NCI-H1436 treated with DMSO at 0.1 percent for 48 hours (cell line): ENCODE results near the gene ZDHHC3.
"Not testable (repeated sequence)": the region's sequence is repeated elsewhere in the genome, so short reads cannot be mapped to it uniquely, and the experiment has no call there.

ENCODE experiments used
- DNase-seq: peaks from one replicate; lab custom pipeline; 2025; lab: John Stamatoyannopoulos, UW

Gene ZDHHC3

GRCh38 chr3:44963571-44964325 is 12.2 kb downstream of the ZDHHC3 start:
- DNase-seq, result no peak

- DNase-seq, result no peak
These were observed 13.2 kb downstream of the ZDHHC3 start for GRCh38 chr3:44962621-44963393.

- no peak for DNase-seq
These were observed 14.1 kb downstream of the ZDHHC3 start for GRCh38 chr3:44961888-44962287.

GRCh38 chr3:44960387-44961026 is 15.5 kb downstream of the ZDHHC3 start:
- DNase-seq, result no peak

GRCh38 chr3:44958386-44958785 is 17.6 kb downstream of the ZDHHC3 start:
- no peak for DNase-seq

GRCh38 chr3:44957986-44958385 is 18.0 kb downstream of the ZDHHC3 start:
- DNase-seq, result no peak

- no peak for DNase-seq
These were observed 20.1 kb downstream of the ZDHHC3 start for GRCh38 chr3:44955917-44956316.

- no peak for DNase-seq
These were observed 21.0 kb downstream of the ZDHHC3 start for GRCh38 chr3:44954962-44955361.

GRCh38 chr3:44954304-44954703 is 21.7 kb downstream of the ZDHHC3 start:
- no peak for DNase-seq

GRCh38 chr3:44952689-44953088 is 23.3 kb downstream of the ZDHHC3 start:
- DNase-seq, result no peak

GRCh38 chr3:44950275-44950734 is 25.7 kb downstream of the ZDHHC3 start:
- peak; percentile 28 for DNase-seq

- not testable (repeated sequence) for DNase-seq
These were observed 26.2 kb downstream of the ZDHHC3 start for GRCh38 chr3:44949770-44950169.

GRCh38 chr3:44948239-44948638 is 27.7 kb downstream of the ZDHHC3 start:
- DNase-seq, result no peak

GRCh38 chr3:44942202-44942921 is 33.6 kb downstream of the ZDHHC3 start:
- no peak for DNase-seq

GRCh38 chr3:44939581-44940036 is 36.4 kb downstream of the ZDHHC3 start:
- no peak for DNase-seq

GRCh38 chr3:44932986-44933944 is 42.7 kb downstream of the ZDHHC3 start:
- no peak for DNase-seq

GRCh38 chr3:44932271-44932670 is 43.7 kb downstream of the ZDHHC3 start:
- DNase-seq, result no peak

- DNase-seq, result no peak
These were observed 44.2 kb downstream of the ZDHHC3 start for GRCh38 chr3:44931791-44932190.

- no peak for DNase-seq
These were observed 45.1 kb downstream of the ZDHHC3 start for GRCh38 chr3:44930911-44931310.

- DNase-seq, result no peak
These were observed 46.2 kb downstream of the ZDHHC3 start for GRCh38 chr3:44929782-44930181.

- DNase-seq, result no peak
These were observed 48.6 kb downstream of the ZDHHC3 start for GRCh38 chr3:44927371-44927770.
